Measurements from ENCODE around the gene CARS1. TPM values are rescaled to one million over a fixed set of nuclear protein-coding genes. Genes with fewer than 3 reads are reported as not detected.
"Not testable (repeated sequence)": the region's sequence is repeated elsewhere in the genome, so short reads cannot be mapped to it uniquely, and the experiment has no call there.

Gene CARS1
- polyA plus RNA-seq, 4 donors = 24.1 to 29.1 (median 27.0) TPM

DNA sequence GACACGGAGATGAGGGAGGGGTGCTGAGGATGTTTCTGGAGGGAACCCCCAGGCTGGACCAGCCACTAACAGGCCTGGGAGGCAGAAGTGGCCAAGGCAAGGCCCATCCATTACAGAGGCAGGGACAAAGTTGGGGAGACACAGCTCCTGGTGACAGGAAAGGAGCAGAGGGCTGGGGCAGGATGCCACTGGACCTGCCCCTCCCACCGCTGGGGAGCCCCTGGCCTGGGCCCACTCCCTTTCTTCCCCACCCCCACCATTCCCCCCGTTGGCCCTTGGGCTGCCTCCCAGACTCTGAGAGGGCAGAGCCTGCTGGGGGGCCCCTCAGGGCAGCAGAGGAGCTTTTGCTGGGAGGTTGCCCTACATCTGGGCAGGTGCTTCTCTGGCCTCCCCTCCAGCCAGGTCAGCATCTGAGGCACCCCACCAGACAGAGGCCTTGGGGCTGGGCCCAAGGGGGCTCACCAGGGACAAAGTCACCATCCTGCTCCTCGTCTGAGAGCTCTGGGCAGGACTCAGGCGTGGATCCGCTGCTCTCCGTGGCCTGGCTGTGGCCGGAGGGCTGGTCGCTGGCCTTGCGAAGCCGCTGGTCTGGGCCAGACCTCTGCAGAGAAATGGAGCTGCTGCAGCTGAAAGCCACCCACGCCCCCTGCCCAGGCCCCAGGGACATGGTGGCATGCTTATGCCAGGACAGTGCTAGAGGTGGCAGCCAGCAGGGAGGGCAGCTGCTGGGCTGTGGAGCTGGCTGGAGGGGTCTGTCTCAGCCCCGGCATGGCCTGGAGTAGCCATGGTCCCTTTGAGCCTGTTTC lies 33.1 kb upstream of the CARS1 start:
- no peak for DNase-seq (ENCODE audit: low read depth in 4 of 4, low spot score in 2 of 4)

DNA sequence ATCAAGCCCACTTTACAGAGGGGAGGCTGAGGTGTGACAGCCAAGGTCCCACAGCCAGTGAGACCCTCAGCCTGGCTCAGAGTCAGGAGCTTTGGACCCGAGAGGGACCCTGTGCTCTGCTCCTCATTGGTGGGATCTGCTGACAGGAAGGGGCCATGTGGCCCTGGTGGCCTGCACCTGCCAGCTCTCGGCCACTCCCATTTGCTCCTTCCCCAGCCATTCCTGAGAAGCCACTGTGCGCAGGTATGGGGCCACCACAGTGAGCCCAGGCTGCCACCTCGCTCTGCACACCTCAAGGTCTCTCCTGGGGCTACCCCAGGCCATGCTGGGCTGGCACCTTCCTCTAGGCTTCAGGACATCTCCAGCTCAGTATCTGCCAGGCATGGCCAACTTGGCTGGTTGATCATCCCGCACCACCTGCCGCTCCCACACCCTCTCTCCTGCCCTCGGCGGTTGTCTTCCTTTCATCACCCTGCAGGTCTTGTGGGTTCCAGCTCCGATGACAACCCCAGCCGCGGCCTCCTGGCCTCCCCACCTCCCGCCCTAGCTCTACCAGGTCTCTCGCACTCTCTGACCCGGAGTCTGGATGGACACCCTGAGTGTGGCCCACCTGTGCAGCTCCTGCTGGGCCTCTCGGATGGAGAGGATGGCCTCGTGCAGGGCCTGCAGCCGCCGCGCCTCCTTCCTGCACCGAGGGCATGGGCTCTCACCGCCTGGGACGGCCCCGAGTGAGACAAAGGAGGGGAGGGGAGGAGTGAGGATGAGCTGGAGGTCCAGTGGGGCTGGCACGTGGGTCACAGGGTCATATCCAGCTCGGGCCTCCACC lies 32.2 kb upstream of the CARS1 start:
- no peak for DNase-seq (ENCODE audit: low read depth in 4 of 4, low spot score in 2 of 4)

DNA sequence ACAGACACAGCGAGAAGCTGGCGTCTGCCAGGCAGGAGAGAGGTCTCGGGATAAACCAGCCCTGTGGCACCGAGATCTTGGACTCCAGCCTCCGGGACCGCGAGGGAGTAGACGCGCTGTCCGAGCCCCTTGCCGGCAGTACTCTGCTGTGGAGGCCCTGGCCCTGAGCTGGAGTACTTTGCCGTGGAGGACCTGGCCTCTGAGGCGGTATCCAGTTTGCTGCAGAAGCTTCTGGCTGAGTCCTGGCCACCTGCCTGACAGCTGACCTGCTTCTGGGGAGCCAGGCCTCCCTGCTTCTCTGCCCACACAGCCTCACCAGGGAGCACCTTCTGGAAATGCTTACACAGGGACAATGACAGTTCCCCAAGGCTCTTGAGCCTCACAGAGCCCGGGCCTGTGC lies 31.6 kb upstream of the CARS1 start:
- no peak for DNase-seq (ENCODE audit: low read depth in 4 of 4, low spot score in 2 of 4)

DNA sequence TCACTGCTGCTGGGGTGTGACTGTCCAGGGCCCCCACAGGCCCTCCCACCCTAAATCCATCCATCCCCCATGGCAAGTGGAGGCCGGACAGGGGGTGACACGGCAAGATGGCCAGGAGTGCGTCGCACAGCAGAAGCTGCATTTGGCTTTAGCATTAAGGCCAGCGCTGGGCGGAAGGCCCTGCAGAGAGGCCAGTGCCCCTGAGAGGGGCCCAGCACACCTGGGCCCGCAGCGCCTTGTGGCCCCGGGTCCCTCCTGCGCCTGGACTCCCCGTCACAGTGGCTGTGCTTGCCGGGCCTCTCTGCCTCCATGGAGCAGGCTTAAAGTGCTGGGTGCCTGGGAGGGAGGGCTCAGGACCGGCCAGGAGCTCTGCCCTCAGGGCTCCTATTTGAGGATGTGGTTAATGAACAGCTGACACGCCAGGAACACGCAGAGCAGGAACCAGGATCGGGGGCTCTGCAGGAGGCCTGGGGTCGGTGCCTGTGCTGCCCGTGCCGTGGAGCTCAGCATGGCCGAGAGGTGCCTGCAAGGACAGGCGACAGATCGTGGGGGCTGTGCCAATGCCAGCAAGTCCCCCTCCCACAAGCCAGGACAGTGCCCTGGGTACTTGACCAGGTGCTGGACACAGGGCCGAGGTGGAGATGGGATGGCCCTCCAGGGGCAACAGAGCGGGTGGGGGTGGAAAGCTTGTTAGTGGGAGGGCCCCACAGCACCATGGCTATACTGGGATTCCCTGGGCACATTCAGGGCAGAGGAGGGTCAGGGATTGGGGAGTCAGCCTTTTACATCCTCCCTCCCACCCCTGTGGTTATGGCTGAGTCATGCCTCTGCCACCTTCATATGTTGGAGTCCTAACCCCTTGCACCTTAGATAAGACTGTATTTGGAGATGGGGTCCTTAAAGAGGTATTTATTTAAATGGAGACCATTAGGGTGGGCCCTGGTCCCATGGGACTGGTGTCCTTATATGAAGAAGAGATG lies 30.9 kb upstream of the CARS1 start:
- DNase-seq (ENCODE audit: low read depth in 4 of 4, low spot score in 2 of 4) = no peak

DNA sequence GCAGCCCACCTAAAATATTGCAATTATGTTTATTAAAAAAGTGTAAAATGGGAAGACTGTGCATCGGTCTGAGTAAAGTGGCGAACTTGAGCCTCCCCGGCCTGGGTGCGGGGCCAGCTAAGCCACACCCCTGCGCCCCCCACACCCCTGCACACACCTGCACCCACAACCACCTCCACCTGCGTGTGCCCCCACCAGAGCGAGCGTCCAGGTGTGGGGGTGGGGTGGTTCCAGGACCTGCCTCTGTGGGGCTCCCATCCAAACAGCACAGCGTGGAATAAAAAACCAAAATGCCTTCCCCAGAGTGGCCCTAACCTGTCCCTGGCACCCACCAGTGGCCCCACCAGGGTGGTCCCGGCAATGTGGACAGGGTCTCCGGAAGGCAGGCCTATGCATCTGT lies 30.1 kb upstream of the CARS1 start:
- DNase-seq (ENCODE audit: low read depth in 4 of 4, low spot score in 2 of 4) = no peak

DNA sequence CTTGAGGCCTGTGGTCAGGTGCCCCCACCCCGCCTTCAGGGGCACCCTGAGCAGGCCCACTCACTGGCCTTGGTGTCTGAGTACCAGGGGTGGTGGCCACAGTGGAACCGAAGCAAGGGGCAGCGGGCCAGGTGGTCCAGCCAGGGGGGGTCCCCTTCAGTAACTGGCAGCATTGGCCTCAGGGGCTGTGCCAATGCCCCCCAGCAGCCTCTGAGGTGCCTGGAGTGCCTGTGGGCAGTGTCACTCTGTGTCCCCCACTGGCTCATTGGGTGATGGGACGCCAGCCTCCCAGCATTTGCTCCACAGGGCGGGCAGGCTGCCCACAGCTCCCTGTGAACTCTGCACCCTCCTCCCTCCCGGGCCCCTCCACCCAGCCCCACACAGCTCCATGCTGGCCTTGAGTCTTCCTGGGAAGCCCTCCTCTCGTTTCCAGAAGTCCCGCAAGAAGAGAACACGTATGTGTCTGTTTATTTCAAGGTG lies 29.5 kb upstream of the CARS1 start:
- no peak for DNase-seq (ENCODE audit: low read depth in 4 of 4, low spot score in 2 of 4)

DNA sequence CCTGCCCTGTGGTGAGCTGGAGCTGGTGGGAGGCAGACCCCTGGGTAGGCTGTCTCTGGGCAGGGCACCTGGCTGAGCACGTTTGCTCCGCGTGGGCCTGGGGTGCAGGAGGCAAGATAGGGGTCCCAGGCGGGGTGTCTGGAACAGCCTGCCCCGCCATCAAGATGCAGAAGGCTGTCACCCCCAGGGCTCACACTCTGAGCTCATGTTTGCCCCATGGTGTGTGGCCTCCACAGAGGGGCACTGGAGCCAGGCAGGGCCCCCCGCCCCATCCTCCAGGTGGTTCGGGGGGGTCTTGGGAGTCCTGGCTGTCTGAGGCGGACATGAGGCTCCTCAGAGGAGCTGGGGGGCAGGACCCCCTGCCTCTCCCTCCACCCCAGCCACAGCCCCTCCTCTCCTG lies 28.9 kb upstream of the CARS1 start:
- DNase-seq (ENCODE audit: low read depth in 4 of 4, low spot score in 2 of 4) = no peak

DNA sequence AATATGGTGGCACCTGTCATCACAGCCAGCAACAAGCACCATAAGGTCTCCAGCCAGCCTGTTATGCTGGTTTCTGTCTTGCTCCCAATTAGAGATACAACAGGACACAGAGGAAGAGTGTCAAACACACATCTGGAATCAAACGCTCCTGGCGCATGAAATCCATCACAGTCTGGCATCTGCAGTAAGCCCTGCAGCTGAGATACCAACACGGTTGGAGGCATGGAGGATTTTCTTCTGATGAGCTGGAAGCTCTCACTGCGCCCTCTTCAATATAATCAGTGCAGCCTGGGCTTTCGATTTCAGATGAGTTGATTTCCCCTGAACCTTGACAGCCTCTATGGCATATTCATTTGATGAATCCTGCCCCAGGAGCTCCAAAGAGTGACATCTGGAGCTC lies 27.8 kb upstream of the CARS1 start:
- DNase-seq (ENCODE audit: low read depth in 4 of 4, low spot score in 2 of 4) = no peak

DNA sequence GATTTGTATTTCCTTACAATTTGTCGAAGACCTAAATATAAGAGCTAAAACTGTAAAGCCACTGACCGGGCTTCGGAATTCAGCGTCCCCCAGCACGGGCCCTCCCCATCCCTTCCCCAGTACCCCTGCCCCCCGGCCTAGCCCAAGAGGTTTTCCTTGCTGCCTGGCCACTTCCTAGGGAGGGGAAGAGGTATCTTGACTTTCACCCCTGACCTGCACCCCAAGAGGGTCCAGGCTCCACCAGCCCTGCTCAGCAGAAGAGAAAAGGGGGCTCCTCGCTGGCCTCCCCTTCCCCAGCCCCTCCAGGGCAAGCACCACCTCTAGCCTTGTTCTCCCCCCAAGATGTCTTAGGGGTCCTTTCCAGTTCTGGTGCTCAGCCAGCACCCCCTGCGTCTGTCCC lies 26.1 kb upstream of the CARS1 start:
- DNase-seq (ENCODE audit: low read depth in 4 of 4, low spot score in 2 of 4) = no peak

DNA sequence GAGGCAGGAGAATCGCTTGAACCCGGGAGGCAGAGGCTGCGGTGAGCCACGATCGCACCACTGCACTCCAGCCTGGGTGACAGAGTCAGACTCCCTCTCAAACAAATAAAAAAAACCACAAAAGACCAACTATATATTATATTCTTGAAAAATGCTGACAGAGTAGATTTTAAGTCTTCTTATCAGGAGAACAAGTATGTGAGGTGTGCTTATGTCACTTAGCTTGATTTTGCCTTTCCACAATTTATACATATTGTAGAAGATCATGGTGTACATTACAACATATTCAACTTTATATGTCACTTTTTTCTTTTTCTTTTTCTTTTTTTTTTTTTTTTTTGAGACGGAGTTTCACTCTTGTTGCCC lies 24.1 kb upstream of the CARS1 start:
- DNase-seq (ENCODE audit: low read depth in 4 of 4, low spot score in 2 of 4) = no peak

DNA sequence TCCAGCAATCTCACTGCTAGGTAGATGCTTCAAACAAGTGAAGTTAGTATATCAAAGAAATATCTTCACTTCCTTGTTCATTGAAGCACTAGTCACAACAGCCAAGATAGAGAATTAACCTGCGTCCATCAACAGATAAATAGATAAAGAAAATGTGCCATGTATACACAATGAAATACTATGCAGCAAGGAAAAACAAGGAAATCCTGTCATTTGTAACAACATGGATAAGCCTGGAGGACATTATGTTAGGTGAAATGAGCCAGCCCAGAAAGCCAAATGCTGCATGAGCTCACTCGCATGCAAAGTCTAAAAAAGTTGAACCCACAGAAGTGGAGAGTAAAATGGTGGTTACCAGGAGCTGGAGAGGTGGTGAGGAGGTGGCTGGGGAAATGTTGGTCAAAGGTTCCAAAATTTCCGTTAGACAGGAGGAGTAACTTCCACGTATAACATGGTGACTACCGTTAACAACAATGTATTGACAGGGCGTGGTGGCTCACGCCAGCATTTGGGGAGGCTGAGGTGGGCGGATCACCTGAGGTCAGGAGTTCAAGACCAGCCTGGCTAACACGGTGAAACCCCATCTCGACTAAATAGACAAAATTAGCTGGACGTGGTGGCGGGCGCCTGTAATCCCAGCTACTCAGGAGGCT lies 23.6 kb upstream of the CARS1 start:
- no peak for DNase-seq (ENCODE audit: low read depth in 4 of 4, low spot score in 2 of 4)

DNA sequence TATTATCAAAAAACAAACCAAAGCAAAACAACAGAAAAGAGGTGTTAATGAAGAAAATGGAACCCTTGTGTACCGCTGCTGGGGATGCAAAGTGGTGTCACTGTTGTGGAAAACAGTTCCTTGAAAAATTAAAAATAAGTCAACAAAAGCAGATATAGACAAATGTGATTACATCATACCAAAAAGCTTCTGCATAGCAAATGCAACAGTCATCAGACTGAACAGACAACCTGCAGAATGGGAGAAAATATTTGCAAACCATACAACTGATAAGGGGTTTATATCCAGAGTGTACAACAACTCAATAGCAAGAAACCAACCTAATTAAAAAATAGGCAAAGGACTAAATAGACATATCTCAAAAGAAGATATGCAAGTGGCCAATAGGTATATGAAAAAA lies 22.9 kb upstream of the CARS1 start:
- no peak for DNase-seq (ENCODE audit: low read depth in 4 of 4, low spot score in 2 of 4)

DNA sequence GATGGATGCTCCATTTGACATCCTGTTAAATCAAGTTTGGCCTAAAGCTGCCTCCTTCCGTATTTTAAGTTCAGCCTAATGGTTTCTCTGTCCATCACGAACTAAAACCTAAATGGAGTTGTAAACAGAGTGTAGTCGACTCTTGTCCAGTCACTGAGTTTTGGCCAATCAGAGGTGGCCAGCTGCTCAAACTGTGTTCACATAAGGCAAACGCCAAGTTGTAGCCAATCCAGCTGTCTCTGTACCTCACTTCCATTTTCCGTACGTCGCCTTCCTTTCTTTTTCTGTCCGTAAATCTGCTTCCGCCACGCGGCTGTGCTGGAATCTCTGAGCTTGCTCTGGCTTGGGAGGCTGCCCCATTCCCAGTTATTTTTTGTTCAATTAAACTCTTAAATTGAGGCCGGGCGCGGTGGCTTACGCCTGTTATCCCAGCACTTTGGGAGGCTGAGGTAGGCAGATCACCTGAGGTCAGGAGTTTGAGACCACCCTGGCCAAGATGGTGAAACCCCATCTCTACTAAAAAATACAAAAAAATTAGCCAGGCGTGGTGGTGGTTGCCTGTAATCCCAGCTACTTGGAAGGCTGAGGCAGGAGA lies 20.7 kb upstream of the CARS1 start:
- no peak for DNase-seq (ENCODE audit: low read depth in 4 of 4, low spot score in 2 of 4)

DNA sequence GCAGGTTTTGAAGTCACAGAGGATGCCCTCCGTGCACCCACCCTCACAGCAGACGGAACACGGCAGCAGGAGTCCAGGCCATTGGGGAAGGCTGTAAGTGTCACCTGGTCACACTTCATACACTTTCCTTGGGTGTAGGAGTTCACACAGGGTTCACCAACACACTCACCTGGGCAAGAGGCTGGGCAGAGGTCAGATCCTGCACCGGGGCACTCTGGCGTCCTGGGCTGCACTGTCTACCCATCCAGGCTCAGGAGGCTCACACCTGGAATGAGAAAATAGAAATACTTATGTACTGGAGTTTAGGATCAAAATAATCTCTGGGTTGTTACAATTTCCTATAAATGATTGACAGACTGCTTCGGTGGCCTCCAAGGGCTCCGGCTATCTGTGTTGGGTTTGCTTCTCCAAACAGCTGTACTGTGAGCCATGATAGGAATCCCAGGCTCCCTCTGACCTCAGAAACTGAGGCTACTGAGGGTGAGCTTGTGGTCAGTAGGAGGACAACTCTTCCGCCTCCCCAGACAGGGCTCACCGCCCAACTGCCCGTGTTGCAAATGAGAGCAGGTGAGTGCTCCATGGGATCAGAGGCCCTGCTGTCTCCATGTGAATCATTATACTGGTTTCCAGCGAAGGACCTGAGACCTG lies 20.1 kb upstream of the CARS1 start:
- no peak for DNase-seq (ENCODE audit: low read depth in 4 of 4, low spot score in 2 of 4)

DNA sequence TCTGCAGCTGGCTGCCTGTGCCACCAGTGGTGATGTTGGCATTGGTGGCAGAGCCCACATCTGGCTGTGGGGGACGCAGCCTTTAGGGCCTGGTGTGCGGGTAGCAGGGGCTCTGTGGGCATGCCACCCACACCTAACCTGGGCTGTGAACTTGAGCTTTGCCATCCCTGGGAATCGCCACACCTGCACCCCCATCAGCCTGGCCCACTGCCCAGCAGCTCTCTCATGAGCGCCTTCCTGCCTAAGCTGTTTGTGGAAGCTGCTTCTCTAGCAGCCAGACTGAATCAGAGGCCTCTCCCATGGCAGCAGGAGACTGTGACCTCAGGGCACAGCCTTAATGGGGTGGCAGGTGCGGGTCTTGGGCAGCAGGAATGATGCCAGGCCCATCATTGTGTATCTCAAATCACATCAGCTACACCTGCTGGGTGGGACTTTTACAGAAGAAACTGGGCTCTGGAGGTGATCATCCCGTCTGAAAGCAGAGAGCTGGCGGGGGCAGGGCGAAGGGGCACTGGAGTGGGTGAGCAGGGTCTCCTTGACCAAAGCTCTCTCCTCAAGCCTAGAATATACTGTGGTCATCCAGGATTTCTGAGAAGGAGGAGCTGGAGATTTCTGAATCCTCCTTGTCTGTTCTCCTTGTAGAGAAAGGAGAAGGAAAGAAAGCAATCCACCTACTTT lies 17.8 kb upstream of the CARS1 start:
- DNase-seq (ENCODE audit: low read depth in 4 of 4, low spot score in 2 of 4) = no peak

DNA sequence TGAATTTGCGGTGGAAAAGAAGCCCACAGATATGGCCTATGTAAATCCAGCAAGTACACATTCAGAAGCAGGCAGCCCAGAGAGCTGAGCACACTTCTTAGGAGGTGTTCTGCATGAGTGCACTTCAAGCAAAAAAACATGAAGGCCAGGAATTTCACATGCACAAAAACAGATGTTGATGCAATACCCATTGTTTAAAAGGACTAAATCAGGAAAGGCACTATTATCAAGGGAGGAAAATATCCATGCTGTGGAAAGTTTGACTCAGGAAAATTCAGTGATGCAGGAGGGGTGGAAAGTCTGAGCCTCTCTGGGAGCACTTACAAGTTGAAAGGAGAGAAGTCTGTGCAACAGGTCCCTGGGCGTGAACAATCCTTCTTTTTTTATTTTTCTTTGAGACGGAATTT lies 15.8 kb upstream of the CARS1 start:
- DNase-seq (ENCODE audit: low read depth in 4 of 4, low spot score in 2 of 4) = no peak

DNA sequence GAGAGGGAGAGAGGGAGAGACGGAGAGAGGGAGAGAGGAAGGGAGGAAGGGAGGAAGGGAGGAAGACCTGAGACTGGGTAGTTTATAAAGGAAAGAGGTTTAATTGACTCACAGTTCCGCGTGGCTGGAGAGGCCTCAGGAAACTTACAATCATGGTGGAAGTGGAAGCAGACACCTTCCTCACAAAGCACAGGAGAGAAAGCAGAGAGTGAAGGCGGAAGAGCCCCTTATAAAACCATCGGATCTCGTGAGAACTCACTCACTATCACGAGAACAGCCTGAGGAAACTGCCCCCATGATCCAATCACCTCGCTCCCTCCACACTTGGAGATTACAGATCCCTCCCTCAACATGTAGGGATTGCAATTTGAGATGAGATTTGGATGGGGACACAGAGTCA lies 12.2 kb upstream of the CARS1 start:
- DNase-seq (ENCODE audit: low read depth in 4 of 4, low spot score in 2 of 4) = no peak

DNA sequence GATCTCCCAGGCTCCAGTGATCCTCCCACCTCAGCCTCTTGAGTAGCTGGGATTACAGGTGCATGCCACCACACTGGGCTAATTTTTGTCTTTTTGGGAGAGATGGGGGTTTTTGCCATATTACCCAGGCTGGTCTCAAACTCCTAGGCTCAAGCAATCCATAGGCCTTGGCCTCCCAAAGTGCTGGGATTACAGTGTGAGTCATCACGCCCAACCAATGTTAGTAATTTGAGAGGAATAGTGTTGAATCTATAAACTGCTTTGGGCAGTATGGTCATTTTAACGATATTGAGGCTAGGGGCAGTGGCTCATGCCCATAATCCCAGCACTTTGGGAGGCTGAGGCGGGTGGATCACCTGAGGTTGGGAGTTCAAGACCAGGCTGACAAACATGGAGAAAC lies 9.1 kb upstream of the CARS1 start:
- DNase-seq (ENCODE audit: low read depth in 4 of 4, low spot score in 2 of 4) = not testable (repeated sequence)

DNA sequence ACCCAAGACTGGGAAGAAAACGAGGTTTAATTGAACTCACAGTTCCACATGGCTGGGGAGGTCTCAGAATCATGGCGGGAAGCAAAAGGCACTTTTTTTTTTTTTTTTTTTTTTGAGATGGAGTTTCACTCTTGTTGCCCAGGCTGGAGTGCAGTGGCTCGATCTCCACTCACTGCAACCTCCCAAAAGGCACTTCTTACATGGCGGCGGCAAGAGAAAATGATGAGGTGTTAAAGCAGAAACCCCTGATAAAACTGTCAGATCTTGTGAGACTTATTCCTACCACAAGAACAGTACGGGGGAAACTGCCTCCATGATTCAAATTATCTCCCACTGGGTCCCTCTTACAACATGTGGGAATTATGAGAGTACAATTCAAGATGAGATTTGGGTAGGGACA lies 7.5 kb upstream of the CARS1 start:
- DNase-seq (ENCODE audit: low read depth in 4 of 4, low spot score in 2 of 4) = not testable (repeated sequence)
